ENCODE results near the gene EIF2B2.
A peak's percentile ranks its signal among the peaks of the same experiment; 100 is the strongest.

DNA sequence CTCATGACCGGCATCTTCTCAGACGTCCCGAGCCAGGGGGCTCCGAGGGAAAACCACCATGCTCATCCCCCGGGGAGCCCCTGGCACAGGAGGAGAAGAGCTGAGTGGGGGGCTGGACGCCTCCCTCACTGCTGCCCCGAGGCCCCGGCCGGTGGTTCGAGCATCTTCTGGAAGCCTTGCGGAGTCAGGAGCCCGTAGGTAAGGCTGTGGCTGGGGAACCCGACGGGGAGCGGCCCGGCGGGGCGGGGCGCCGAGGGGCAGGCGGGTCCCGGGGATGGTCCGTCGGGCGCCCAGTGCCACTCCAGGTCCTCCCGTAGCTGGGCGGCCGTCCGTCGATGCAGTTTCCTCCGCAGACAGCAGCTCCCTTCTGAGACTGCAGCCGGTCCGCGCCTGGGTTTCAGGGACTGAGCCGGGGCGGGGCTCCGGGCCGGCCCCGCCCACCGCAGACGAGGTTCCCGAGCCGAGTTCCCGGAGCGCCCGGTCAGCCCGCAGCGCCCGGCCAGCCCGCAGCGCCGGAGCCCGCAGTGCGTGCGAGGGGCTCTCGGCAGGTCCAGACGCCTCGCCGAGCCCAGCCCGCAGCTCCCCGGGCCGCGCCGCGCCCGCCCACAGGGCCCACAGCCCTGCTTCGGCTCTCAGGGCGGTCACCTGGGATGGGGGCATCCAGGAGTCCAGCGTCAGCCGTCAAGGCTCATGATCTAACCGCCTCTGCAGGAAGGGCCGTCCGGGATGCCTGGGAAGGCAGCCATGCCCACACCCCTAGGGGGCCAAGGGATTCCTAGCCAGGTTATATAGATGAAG is 47.3 kb upstream of the EIF2B2 start, which contains the start of gene PGF:
- TF ChIP-seq EP300 (IDR thresholded peaks at IDR 0.05; ENCODE audit: borderline replicate concordance in 1 of 2, low read depth in 1 of 2, low read length in 1 of 2) (no peak), YY1 (IDR thresholded peaks at IDR 0.05; ENCODE audit: low read depth) (no peak), GABPA (IDR thresholded peaks at IDR 0.05; ENCODE audit: low read depth) (no peak), SMC3 (IDR thresholded peaks at IDR 0.05; ENCODE audit: low read depth, low read length) (no peak), POLR2AphosphoS5 (IDR thresholded peaks at IDR 0.05; ENCODE audit: low read depth, low read length) (no peak; the same call in 1 of the 2 replicates), CHD2 (IDR thresholded peaks at IDR 0.05; ENCODE audit: low read length, partially characterized antibody) (peak; percentile 9), NFIC (IDR thresholded peaks at IDR 0.05; ENCODE audit: borderline replicate concordance) (no peak), REST (IDR thresholded peaks at IDR 0.05; ENCODE audit: low read depth, low read length) (no peak), EZH2phosphoT487 (IDR thresholded peaks at IDR 0.05; ENCODE audit: borderline replicate concordance, low read depth) (no peak)
- TF ChIP-seq, protein P1, sequence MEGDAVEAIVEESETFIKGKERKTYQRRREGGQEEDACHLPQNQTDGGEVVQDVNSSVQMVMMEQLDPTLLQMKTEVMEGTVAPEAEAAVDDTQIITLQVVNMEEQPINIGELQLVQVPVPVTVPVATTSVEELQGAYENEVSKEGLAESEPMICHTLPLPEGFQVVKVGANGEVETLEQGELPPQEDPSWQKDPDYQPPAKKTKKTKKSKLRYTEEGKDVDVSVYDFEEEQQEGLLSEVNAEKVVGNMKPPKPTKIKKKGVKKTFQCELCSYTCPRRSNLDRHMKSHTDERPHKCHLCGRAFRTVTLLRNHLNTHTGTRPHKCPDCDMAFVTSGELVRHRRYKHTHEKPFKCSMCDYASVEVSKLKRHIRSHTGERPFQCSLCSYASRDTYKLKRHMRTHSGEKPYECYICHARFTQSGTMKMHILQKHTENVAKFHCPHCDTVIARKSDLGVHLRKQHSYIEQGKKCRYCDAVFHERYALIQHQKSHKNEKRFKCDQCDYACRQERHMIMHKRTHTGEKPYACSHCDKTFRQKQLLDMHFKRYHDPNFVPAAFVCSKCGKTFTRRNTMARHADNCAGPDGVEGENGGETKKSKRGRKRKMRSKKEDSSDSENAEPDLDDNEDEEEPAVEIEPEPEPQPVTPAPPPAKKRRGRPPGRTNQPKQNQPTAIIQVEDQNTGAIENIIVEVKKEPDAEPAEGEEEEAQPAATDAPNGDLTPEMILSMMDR (IDR thresholded peaks at IDR 0.05): no peak

Data from SK-N-SH (cell line).